GM19372 (cell line): ENCODE measurements around the gene PVALEF.

ENCODE experiments used
- ATAC-seq: cut with Tn5 transposase; IDR thresholded peaks from one replicate; pipeline ENCODE4 v1.9.1; 2021; ENCODE audit warnings: mild to moderate bottlenecking, low read depth, moderate library complexity; ENCODE audit not compliant: unreplicated experiment

The PVALEF gene

DNA sequence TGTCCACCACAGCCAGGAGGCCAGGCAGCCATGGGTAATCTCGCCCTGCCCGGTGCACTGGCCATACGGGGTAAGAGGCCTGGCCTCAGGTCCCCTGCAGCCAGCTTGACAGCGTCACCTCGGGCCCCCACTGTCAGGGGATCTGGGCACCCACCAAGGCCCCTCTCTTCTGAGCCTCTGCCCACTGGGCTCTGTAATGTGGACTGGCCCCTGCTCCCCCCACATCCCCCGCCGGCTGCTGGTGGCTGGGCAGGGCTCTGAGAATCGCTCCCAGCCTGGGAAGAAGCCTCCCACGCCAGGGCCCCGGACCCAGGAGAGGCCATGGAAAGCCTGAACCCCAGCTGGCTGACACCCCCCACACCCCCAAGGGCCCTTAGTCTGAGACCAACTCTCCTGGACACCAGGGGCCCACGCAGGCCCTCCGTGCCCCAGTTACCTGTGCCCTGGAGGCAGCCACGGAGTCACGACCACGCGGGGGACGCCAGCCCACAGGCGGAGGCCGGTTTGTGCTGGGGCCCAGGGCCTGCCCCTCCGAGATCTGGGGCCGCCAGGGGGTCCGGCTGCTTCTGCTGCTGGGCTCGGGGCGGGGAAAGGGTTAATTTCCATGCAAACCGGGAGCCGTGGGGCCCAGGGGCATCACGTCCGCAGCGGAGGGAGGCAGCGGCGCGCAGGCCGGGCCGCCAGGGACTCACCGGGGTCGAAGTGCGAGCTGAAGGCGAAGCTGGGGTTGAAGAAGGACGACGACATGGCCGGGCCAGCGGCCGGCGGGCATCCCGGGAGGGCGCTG is at the start of gene PVALEF:
Gene PVALEF, plus strand, starts transcription at position 262 of the 787 bp plus-strand sequence. CDS start 15,720 bp downstream, outside the sequence.
- no peak for ATAC-seq

DNA sequence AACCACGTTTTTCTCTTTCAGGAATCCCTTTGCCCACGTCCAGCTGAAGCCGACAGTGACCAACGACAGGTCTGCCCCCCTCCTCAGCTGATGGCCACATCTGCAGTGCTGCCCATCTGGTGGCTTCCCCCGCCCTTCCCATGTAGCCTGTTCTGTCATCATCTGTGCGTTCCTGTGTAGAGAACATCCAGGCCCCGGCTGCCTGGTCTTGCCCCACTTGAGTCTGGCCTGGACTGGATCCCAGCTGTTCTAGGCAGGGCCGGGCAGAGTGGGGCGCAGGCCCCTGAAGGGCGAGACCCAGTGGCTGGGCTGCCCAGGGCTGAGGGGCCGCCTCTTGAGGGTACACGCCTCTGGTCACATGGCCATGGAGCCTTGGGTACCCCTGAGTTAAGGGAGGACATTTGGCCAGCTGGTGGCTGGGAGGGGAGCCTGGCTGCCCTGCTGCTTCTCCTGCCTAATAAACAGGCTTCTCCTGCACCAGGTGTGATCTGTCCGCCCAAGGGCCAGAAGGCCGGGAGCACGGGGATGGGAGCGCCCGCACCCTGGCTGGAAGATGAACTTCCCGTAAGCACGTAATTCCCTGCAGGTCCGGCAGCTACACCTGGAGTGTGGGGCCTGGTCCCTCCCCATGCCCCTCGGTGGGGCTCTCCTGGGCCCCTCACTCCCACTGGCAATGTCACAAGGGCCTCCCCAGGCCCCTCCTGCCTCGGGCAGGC is 49.4 kb upstream of the PVALEF start:
- ATAC-seq, result no peak

DNA sequence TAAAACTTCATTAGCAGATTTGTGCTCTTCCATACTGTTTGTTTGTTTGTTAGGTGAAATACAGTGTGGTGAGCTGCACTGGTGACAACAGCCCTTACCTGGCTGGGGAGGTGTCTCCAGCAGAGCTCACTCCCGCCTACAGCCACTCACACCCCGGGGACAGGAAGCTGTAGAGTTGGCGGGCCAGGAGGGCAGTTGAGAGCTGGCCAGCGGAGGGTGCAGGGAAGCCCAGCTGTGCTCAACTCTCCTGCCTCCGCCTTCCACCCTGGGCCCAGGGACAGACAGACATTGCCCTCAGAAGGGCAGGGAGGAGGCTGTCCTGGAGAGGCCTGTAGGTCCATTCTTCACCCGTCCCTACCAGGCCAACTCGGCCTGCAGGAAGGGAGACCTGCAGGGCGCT is 48.6 kb upstream of the PVALEF start:
- no peak for ATAC-seq

DNA sequence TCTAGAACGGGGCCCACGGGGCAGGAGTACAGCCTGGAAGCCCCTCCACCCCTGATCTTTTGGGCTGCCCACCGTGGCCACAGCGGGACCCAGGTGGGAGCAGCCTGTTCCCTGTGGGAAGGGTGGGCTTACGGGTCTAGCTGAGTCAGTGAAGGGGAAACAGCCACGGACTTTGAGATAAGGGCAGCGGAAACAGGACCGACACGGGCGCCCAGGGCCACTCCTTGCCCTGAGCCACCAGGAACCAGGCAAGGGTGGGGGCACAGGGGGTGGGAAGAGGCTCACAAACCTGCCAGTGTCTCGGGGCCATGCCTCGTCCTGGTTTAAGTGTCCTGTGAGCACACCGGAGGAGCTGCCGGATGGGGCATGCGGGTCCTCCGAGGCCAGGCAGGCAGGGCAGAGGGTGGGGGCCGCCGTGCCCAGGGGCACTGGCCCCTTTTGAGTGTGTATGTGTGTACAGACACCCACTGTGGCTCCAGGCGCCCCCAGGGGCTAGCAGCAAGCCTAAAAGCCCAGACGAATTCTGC is 47.6 kb upstream of the PVALEF start:
- ATAC-seq, result no peak

DNA sequence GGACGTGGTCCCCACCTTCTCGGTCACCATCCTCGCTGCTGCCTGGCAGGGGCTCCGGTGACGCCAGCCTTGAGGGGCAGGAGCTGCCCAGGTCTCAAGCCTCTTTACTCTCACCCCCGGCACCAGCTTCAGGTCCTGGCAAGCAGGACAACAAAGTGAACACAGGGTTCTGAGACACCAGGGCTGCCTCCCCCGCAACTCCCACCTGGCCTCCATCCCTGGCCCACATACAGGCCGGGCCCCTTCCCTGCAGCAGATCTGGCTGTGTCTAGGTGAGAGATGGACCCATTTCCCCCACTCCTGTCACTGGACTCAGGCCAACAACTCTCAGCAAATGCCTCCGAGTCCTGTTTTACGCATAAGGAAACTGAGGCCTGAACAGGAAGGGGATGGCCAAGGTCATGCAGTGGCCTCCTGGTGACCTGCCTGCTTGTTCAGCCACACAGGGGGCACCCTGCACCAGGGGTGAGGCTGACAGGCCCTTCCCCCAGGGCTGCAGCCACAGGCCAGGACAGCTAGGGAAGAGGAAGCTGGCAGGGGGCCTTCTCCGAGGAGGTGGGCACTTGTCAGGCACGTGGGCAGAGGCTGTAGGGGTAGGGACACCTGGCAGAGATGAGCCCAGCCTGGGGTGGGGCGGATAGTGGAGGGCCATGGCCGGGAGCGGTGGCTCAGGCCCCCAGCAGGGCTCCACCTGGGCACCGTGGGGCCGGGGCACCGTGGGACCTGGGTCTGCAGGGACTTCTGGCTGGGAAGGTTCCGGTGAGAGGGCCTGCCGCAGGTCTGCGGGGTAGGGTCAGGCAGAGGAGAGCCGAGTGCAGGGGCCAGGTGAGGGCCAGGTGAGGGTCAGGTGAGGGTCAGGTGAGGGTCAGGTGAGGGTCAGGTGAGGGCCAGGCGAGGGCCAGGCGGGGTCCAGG is 46.7 kb upstream of the PVALEF start:
- ATAC-seq, result no peak

DNA sequence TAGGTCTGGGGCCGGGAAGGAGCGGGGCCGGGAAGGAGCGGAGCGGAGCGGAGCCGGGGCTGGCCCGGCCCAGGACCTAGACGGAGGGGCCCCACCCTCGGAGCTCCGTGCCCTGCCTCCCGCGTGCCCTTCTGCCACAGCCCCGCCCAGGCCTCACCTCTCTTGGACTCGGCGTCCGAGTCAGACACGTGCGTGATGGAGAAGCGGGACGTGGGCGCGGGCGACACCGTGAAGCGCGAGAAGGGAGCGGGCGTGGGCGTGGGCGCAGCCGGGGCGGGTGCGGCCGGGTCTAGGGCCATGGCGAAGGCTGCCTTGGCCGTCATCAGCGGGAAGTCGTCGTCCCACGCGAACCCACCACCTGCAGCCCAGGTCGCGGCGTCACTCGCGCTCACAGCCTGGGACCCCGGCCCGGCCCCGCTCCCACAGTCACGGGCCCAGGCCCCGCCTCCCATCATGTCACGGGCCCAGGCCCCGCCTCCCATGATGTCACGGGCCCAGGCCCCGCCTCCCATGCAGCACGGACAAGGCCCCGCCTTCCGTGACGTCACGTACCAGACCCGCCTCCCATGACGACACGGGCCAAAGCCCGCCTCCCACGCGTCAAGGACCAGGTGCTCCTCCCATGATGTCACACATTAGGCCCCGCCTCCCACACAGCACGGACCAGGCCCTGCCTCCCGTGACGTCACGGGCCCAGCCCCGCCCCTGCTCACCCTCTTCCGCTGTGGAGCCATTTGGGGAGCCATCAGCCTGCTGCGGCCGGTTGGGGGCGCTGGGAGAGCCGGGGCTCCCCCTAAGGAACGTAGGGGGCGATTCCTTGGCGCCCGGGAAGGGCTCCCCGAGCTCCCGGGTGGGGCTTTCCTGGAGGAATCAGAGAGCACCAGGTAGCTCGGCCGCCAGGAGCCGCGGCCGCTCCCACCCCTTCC is 45.8 kb upstream of the PVALEF start:
- no peak for ATAC-seq

DNA sequence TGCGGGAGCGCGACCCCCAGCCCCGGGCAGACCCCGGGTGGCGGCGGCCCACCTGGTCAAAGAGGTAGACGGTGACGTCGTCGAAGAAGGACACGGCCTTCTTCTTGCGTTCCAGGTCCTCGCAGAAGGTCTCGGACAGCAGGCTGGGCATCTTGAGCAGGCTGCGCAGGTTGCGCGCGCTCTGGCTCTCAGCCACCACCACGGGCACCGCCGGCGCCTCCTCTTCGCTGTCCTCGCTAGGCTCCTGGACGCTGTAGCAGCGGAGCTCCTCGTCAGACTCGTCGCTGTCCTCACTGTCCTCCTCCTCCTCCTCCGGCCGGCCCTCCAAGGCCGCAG is 45.2 kb upstream of the PVALEF start:
- ATAC-seq, result no peak

DNA sequence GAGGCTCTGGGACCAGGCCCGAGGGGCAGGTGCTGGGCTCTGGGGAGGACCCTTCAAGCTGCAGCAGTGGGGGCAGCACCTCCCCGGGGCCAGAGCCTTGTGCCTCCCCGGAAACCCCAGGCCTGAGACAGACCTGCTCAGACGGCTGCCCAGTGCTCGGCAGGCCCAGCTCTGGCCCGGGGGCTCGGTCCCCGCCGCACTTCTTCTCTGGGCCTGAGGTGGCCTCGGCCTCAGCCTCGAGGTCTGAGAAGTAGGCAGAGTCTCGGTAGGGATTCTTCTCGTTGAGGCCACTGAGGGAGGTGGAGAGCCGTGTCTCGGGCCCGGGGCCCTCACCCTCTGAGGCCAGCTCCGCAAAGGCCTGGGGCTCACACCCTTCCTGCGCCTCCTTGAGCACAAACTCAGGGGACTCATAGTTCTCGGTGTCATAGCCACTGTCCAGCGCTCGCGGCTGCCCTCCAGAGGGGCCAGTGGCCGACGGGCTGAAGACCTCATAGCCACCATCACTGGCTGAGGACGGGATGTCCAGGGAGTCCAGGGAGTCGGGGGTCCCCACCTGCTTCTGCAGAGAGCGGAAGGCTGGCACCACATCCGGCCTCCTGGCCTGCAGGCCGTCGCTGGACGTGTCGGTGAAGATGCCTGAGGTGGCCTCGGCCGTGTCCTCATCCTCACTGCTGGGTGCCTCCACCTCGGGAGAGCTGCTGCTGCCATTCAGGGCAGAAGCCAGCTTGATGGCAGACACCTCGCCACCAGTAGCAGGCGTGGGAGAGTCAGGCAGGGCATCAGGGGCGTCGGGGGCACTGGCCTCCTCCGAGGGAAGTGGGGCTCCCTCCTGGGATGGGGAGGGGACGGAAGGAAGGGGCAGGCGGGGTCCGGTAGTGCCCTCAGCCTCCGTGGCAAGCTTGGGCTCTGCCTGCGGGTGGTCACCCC is 44.3 kb upstream of the PVALEF start:
- ATAC-seq, result no peak

DNA sequence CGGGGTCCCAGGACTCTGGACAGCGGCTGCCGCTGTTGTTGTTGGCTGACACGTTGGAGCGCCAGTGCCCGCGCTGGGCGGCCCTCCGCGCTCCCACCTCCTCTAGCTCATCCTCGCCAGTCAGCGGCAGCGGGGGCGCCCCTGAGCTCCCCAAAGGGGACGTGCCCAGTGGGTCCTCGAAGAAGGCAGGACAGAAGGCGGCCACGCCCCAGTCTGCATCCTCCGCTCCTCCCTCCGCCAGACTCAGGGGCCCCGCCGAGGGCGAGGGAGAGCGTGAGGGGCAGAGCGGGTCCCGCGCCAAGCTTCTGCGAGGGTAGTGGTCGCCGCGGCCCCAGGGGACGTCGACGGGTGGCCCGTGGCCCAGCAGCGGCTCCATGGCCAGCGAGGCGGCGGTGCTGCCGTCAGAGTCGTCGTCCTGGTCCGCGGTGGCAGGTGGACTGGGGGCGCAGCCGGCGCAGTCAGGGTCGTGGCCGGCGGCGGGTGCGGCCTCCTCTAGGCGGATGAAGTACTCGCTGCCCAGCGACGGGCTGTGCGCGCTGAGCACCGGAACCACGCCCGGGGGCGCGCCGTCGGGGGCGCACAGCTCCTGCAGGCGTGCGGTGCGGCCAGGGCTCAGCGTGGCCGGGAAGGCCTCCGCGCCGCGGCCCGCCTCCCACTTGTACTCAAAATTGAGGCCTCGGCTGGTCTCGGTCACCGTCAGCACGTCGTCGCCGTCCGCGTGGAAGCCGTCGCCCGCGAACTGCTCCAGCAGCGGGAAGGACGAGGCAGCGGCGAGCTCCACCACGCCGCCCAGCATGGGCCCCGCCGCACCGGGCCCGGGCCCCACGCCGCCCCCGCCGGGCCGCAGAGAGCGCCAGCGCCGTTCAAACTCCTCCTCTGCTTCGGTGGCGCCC is 43.2 kb upstream of the PVALEF start:
- no peak for ATAC-seq

DNA sequence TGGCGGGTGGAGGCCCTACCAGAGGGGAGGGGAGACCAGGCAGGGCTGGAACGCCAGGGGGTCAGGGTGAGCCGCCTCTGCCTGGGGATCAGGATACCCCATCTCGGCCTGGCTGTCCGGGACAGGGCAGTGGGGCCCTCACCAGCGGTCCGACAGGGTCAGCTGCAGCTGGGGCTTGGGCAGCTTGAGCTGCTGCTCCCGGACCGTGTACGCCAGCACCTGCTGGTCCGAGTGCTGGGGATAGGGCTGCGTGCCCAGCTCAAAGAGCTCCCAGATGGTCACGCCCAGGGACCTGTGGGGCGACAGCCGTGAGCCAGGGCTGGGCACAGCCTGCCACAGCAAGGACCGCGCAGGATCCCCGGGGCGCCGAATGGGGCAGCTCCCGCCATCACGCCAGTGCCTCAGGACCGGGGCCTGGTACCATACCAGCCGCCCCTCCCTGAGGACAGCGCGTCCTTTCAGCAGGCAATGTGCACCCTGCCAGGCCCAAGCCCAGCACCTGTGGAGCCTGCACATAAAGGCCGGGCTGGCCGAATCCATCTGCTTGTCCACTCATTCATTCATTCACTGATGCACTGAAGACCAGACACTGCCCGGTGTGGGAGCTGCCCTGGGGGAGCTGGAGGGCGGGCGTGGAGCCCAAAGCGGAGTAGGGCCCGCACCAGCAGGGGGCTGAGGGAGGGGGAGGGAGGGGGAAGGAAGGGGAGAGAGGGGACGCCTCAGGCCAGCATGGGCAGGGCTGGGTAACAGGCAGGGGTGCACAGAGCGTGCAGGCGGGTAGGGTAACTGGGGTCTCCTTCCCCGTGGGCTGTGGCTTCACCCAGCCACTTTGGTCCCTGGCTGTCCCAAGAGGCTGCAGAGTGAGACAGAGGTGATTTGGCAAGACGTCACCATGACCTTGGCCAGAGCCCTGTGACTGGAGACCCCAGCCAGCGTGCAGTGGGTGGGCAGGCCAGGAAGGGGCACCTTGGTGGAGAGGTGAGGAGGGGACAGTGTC is 42.0 kb upstream of the PVALEF start:
- ATAC-seq, result no peak

DNA sequence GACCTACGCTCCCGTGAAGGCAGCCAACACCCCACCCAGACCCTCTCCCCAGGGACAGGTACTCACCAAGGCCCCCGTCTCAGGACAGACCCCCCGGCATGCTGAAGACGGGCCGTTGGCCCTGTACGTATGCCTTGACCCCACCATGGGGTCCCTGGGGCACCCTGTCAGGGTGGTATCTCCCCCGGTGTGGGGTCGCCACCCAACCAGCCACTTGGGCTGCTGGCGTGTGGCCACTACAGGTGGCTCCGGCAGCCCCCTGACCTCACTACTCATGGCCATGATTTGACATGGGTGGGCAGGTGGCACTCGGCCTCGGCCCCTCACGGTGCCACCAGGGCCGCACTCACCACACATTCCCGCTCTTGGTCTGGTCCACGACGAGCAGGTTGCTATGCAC is 40.9 kb upstream of the PVALEF start:
- no peak for ATAC-seq

DNA sequence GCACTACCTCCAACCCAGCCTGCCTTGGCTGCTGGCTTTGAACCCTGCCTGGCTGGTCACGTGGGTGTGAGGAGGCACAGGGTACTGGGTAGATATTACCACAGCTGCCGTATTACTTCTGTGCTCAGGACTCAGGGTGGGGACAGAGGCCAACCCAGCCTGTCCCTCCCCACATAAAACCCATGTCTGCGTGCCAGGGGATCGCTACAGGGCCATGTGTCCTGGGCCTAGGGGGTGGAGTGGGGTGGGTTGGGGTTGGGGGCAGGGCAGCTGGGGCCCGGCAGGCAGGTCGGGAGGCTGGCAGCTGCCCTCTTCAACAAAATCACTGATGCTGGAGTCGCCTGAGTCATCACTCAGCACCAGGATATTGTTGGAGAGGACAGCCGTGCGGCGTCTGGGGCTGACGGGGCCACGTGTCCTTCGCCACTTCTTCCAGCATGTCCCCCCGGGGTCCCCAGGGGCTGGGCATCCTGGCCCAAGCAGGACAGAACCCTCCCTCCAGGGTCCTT is 39.7 kb upstream of the PVALEF start:
- ATAC-seq, result no peak

DNA sequence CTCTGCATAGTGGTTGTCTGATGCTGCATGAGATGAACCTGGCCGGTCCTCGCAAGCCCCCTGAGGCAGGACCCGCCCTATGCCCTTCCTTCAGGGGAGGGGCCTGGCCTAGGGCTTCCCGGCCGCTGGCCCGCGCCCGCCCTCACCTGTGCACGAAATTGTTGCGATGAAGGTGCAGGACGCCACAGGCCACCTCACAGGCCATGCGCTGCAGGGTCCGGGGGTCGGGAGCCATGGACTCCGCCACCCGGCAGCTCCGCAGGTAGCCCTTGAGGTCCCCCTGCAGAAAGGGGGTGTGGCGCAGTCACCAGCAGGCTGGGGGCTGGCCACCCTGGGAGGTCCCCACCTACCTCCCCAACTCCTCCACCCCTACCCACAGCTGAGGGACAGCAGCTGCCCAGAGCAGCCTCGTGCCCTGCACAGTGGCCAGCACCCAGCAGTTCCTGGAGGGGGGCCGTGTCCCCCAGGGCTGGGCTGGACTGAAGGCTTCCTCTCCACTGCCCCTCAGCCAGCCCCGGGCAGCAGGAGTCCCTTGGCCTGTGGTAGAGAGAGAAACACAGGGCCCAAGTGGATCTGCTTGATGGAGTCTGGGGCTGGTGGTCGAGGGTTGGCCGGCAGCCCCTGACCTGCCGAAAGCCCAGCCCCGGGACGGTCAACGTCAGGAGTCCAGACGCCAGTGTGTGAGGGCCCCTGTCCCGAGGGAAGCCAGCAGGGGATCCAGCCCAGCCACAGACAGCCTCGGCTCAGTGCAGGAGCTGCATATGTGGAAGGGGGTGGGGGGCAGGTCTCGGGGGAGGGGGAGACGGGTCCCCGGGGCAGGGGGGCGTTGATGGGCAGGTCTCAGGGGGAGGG is 38.8 kb upstream of the PVALEF start:
- ATAC-seq, result no peak

DNA sequence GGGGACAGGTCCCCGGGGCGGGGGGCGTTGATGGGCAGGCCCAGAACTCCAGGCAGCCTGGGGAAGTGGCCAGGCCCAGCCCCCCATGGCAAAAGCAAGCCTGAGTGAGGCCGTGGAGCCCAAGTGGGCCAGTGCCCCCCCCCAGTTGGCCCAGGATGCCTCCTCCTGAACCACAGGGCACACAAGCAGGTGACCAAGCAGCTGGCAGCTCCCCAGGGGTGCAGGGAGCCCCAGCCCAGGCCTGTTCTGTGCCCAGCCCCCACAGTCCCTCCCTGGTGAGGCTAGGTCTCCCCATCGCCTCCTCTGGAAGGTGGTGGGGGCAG is 38.2 kb upstream of the PVALEF start:
- ATAC-seq, result no peak

DNA sequence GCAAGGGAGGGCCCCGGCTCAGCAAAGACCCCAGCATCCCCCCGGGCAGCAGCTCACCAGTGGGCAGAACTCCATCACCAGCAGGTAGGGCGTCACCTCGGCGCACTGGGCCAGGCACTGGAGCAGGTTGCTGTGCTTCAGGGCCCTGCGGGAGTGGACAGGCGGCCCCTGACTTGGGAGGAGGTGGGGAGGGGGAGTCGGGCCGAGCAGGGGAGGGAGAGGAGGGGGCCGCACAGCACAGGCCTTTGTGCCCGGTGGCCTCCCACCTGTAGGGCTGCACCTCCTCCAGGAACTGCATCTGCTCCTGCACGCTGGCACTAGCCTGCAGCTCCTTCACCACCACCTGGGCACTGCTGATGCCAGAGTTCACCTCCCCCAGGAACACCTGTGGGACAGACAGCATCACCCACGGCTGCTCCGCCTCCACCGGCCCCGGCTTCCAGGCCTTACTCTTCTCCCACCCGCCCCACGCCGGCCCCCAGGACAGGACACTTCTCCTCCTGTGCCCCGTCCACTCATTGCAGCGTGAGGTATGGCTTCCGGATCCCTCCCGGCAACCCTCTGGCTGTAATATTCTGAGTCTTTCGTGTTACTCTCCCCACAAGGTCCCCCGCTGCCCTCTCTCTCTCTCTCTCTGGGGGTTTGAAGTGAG is 37.7 kb upstream of the PVALEF start:
- no peak for ATAC-seq
